ENCODE measurements around the gene ZNF680. TPM values are rescaled to one million over a fixed set of nuclear protein-coding genes. Genes with fewer than 3 reads are reported as not detected.
"Not testable (repeated sequence)": the region's sequence is repeated elsewhere in the genome, so short reads cannot be mapped to it uniquely, and the experiment has no call there.

ZNF680 gene
- total RNA-seq, 1 donor from 2014 or later, result 6.3 TPM

- DNase-seq (ENCODE audit: low read depth, low spot score), result no peak
These were observed 5.1 kb downstream of the ZNF680 start for GRCh38 chr7:64557601-64558322.

- no peak for DNase-seq (ENCODE audit: low read depth, low spot score)
These were observed 7.8 kb downstream of the ZNF680 start for GRCh38 chr7:64555046-64555445.

GRCh38 chr7:64554188-64554587, 8.7 kb downstream of the ZNF680 start:
- DNase-seq (ENCODE audit: low read depth, low spot score), result not testable (repeated sequence)

GRCh38 chr7:64551375-64552142, 11.3 kb downstream of the ZNF680 start:
- no peak for DNase-seq (ENCODE audit: low read depth, low spot score)

GRCh38 chr7:64544010-64544409, 18.9 kb downstream of the ZNF680 start:
- DNase-seq (ENCODE audit: low read depth, low spot score), result no peak

DNA sequence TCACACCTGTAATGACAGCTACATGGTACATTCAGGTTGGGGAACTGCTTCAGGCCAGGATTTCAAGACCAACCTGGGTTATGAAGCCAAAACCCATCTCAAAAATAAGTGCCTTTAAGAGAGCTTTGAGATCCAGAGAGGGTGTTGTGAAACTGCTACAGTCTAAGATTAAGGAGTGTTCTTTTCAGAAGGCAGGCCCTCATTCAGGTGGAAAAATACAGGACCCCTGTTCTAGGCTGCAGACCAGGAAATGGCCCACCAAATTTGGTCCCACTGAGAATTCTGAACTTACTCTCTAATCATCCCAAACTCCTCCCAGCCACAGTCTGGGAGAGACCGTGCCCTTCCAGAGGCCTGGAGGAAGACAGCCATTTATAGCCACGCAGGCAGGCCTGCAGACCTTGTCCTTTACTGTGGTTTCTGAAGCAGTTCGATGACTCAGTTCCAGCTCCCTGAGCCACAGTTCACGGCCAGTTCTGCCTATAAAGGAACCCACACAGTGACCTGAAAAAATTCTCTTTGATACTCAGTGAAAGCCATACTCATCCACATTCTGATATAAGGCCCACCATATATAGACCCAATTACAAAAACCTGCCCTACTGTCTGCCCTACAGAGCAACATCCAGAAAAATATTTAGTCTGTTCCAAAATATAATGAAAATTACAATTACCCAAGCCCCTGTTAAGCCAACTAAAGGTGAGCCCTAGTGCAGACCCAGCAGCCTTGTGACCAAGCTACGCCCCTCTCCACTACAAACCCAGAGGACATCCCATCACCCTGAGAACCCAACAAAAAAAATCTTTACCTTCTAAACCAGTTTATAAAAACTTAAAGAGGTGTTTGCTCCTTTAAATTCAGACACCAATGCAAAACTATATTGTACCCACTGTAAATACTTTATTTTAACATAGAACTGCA, 21.2 kb downstream of the ZNF680 start:
- no peak for DNase-seq (ENCODE audit: low read depth, low spot score)

- no peak for DNase-seq (ENCODE audit: low read depth, low spot score)
These were observed 29.1 kb downstream of the ZNF680 start for GRCh38 chr7:64533756-64534155.

GRCh38 chr7:64528770-64529169, 34.1 kb downstream of the ZNF680 start:
- DNase-seq (ENCODE audit: low read depth, low spot score), result no peak

DNA sequence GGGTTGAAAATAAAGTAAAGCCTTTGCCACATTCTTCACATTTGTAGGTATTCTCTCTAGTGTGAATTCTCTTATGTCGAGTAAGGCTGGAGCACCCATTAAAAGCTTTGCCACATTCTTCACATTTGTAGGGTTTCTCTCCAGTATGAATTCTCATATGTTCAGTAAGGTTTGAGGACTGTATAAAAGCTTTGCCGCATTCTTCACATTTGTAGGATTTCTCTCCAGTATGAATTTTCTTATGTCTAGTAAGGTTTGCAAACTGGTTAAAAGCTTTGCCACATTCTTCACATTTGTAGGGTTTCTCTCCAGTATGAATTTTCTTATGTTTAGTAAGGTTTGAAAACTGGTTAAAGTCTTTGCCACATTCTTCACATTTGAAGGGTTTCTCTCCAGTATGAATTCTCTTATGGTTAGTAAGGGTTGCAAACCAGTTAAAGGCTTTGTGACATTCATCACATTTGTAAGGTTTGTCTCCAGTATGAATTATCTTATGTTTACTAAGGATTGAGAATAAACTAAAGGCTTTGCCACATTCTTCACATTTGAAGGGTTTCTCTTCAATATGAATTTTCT, 41.4 kb downstream of the ZNF680 start:
- no peak for DNase-seq (ENCODE audit: low read depth, low spot score)

DNA sequence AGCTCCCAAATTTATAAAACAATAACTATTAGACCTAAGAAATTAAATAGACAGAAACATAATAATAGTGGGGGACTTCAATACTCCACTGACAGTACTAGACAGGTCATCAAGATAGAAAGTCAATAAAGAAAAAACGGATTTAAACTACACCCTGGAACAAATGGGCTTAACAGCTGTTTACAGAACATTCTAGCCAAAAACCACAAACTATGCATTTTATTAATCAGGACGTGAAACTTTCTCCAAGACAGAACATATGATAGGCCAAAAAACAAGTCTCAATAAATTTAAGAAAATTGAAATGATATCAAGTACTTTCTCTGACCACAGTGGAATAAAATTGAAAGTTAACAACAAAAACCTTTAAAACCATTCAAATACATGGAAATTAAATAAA, 46.4 kb downstream of the ZNF680 start:
- DNase-seq (ENCODE audit: low read depth, low spot score), result no peak

DNA sequence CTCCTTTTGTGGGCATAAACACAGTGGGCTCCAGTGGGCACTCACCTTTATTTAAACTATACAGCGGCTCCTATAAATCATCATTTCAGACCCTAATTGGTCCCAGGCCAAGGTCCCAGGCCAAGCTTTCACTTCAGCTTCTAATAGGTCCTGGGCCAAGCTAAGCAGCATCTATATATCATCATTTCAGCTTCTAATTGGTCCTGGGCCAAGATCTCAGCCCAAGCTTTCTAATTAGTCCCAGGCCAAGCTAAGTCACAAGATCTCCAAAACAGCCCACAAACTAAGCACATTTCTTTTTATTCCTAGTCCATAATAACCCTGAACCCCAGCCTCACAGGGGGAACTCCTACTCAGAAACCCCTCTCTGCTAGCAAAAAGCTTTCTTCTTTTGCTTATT, 47.1 kb downstream of the ZNF680 start:
- DNase-seq (ENCODE audit: low read depth, low spot score), result no peak

DNA sequence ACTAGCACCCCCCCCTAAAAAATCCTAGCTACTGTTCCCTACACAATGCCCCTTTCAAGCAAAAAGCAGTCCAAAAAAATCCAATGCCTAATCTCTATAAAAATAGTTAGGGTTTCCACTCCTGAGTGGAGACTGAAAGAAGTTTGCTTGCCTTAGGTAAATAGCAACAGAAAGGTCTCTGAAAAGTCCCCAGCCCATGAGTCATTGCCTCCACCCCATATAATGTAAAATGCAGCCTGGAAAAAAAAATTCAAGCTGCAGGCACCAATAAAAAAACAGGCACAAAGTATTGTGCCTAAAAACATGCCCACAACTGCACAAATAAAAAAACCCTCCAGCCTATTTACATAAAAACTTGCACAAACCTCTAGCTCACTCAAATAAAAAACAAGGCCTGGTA, 47.5 kb downstream of the ZNF680 start:
- no peak for DNase-seq (ENCODE audit: low read depth, low spot score)

GRCh38 chr7:64509583-64509982, 53.3 kb downstream of the ZNF680 start:
- no peak for DNase-seq (ENCODE audit: low read depth, low spot score)

- DNase-seq (ENCODE audit: low read depth, low spot score), result no peak
These were observed 58.2 kb downstream of the ZNF680 start for GRCh38 chr7:64504581-64505120.

DNA sequence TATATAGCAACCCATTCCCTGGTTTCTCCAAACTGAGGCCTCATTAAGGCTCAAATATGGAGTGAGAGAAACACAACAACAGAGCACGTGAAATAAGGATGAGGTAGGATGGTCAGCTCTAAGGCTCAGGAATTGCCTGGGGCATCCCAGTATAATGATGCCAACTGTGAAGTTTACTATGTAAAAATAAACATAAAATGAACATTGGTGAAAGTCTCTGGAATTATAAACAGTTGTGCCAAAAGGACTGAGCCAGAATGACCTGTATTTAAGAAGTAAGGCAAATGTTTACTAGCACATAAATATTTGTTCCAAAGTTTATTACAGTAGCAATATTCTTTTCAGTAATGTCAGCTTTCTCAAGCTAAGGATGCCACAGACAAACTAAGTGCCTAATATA, 64.6 kb downstream of the ZNF680 start:
- no peak for DNase-seq (ENCODE audit: low read depth, low spot score)

GRCh38 chr7:64494912-64495461, 67.9 kb downstream of the ZNF680 start:
- DNase-seq (ENCODE audit: low read depth, low spot score), result no peak

GRCh38 chr7:64485623-64486022, 77.2 kb downstream of the ZNF680 start:
- DNase-seq (ENCODE audit: low read depth, low spot score), result no peak

All from pulmonary artery endothelial cell (primary cell).